Stimulated activated CD8-positive, alpha-beta memory T cell treated with anti-CD3 and anti-CD28 coated beads, Interleukin-12 subunit alpha, Interleukin-12 subunit beta, amount 100 ng/mL, for 24 hours (primary cell): ENCODE data around the gene ZNF800.
A peak's percentile ranks its signal among the peaks of the same experiment; 100 is the strongest.

Experiments used
- DNase-seq: peaks from one replicate; pipeline ENCODE4 v3.0.0-alpha.2; 2020; ENCODE audit errors: extremely low read depth

ZNF800 gene

GRCh38 chr7:127347567-127348246 lies 44.8 kb downstream of the ZNF800 start:
- DNase-seq = peak; percentile 17

DNA sequence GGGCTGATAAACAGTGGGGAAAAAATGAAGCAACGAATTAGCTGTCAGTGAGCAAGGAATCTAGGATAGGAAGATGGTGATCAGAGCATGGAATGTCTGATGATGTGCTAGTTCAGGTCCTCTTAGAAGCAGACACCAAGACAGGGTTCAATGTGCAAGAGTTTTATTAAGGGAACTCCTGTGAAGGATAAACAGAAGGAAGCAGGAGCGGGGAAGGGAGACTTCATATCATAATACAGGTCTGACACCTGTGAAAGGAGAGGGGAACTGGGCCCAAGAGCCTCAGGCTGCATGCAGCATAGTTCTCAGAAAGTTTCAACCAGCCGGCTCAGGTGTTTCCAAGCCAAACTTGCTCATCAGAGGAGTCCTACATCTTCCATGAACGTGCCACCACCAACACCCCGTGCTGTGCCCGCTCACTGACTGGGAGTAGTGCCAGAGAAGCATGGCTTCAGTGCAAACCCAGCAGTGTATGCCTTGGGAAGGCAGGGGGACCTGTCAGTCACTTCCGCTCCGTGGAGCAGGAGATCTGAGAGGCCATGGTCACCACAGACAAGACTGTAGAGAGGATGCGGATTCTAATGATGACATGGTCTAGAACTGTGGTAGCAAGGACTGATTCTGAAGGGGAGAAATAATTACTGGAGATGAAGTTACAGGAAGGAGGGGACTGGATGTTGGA lies 45.8 kb downstream of the ZNF800 start:
- DNase-seq = no peak

DNA sequence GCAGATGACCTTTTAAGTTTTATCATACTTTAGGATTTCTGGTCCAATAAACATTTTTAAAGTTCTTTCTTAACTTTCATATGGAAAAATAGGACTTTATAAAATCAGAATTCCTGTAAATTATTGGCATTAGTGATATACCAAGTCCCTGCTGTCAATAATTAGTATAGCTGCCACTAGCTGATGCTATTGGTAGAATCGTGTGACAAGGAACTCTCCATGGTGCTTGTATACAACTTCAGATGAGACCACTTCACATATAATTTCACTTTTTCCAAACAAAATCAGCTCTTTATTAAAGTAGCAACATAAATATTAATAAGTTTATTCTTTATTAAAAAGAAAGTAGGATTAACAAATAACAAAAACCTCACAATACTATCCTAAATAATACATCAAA lies 49.9 kb downstream of the ZNF800 start:
- DNase-seq = no peak

GRCh38 chr7:127338122-127338521 lies 54.4 kb downstream of the ZNF800 start:
- no peak for DNase-seq

DNA sequence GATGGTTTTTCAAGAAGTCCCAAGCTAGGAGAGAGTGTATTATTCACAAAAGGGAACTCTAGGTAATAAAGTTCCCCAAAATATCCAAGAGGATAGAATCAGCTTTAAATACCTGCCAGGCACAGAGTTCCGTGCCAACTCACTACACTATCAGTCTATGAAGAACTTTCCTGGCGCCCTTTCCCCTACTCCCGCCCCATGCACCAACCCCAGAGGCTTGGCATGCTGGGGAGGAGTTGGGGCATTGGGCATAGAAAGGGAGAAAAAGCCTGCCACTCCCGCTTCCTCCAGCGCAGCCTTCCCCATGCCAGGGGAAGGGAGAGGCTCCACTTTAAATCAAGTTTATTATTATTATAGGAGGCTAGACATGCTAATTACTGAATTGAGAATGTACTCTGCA lies 54.9 kb downstream of the ZNF800 start:
- DNase-seq = no peak

DNA sequence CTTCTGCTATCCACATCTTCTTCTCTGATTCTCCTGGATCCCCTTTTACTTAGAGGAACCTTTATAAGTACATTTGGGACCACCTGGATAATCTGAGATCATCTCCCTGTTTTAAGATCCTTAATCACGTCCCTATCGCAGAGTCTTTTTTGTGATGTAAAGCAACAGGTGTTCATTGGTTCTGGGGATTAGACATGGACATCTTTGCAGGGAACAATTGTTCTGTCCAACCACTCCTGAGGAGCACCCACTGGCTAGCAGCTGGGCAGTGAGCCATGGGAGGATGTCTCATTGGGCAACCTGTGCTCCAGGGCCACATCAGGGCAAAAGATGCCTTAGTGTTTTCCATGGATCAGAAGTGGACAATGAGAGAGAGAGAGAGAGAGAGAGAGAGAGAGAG lies 56.0 kb downstream of the ZNF800 start:
- no peak for DNase-seq

DNA sequence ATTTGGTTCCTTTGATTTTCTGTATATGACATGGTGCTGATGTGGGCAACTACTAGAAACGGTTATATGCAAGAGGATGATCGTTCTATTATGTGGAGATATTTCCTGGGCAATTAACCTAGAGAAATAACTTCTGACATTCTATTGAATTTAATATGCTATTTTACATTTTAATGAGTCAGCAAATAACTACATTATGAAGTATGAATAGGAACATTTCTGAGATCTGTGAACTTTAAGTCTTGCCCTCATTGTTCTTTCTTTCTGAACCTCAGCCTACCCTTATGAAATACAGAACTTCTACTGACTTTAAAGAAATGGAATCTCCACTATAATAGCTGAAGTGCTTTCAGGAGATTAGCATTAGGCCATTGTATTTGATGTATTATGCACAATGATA lies 59.6 kb downstream of the ZNF800 start:
- no peak for DNase-seq

GRCh38 chr7:127330070-127330469 lies 62.4 kb downstream of the ZNF800 start:
- no peak for DNase-seq

- DNase-seq = no peak
These were observed 69.5 kb downstream of the ZNF800 start for GRCh38 chr7:127322832-127323493.

- DNase-seq = no peak
These were observed 70.2 kb downstream of the ZNF800 start for GRCh38 chr7:127322351-127322750.

DNA sequence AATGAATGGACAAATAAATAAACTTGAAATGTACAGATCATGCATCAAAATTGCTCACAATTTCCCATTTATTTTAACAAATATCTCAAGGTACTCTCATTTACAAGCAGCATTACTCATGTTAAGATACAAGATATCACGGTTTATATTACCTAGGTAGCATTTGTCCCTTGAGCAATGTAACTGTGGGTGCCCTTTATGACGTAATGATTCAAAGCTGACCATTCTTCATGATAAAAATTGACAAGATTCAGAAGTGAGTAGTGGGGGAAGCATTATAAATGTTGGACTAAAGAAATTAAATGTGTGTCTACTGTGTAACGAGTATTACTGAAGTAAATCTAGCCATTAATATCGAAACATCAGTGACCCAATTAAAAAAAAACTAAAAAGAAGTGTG lies 71.5 kb downstream of the ZNF800 start:
- DNase-seq = no peak
